Gastrocnemius medialis (tissue), 4 donors: Measurements from ENCODE around the gene NEDD4L.

Experiments used
- CTCF ChIP-seq, 5 experiments: fragments of 450-650 bp in 3 of 5; fragments of 200-600 bp in 2 of 5; sonication (generic) in 2 of 5; IDR thresholded peaks in 4 of 5; conservative IDR thresholded peaks in 1 of 5; 1 replicate in 4 of 5; 2 replicates in 1 of 5; pipeline ENCODE4 v1.5.1; 2016 to 2019; ENCODE audit warnings: antibody characterized with exemption in 5 of 5, mild to moderate bottlenecking in 3 of 5, moderate library complexity in 3 of 5
- POLR2A ChIP-seq, 2 donors: fragments of 450-650 bp; IDR thresholded peaks; one replicate each; pipeline ENCODE4 v1.6.1; 2017; ENCODE audit warnings: antibody characterized with exemption in 2 of 2, mild to moderate bottlenecking in 2 of 2, moderate library complexity in 2 of 2

- no peak for TF ChIP-seq CTCF (IDR thresholded peaks at IDR 0.05 in 4 of 5, conservative IDR thresholded peaks at IDR 0.05 in 1 of 5)
- no peak for TF ChIP-seq POLR2A (IDR thresholded peaks at IDR 0.05)
These were observed 233.0 kb downstream of the NEDD4L start for GRCh38 chr18:58276789-58277739.
